Stimulated activated CD8-positive, alpha-beta memory T cell treated with anti-CD3 and anti-CD28 coated beads, Interleukin-2, amount 100 ng/mL, for 48 hours (primary cell): ENCODE data around the gene TBC1D30.

Source experiments
- DNase-seq, 2 donors: peaks; one replicate each; pipeline ENCODE4 v3.0.0-alpha.2; 2020; ENCODE audit warnings: low read depth in 2 of 2

Gene TBC1D30

DNA sequence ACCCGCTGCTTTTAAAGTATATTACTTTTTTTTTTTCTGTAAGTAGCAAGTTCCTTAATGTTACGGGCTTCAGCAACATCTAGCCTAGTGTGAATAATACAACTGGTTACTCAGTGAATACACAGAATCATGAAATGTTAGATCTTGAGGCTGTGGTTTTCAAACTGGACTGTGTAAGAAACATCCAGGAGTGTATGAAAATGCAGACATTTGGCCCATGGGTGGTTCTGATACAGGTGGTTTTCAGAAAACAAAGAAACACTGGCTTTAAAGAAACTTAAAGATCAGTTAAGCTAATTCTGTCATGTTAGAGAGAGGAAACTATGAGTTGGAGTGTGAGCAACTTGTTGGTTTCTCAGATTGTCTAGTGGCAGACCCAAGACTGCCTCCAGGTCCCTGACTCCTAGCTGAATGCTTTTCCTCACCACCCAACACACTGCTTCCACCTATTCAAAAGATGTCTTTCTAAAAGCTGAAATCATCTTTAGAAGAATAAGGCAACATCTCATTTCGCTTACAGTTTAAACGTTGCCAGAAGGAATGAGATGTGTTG lies 36.1 kb downstream of the TBC1D30 start:
- DNase-seq: no peak

DNA sequence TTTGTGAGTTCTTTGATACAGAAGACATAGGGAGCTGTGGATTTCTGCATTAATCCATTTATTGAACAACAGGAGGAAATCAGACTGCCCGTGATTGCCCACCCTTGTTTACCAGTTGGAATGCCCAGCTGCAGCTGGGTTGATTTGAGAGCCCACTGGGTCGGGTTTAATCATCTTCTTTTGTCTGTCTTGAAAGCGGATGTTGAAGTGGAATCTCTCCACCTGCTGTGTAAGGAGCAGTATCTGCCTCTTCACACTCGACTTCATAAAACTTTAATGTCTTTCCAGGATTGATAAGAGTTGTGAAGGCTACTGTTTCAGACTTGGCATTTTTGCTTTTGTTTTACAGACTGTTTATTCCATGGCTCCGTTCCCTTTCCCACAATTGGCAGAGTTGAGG lies 39.9 kb downstream of the TBC1D30 start:
- no peak for DNase-seq

DNA sequence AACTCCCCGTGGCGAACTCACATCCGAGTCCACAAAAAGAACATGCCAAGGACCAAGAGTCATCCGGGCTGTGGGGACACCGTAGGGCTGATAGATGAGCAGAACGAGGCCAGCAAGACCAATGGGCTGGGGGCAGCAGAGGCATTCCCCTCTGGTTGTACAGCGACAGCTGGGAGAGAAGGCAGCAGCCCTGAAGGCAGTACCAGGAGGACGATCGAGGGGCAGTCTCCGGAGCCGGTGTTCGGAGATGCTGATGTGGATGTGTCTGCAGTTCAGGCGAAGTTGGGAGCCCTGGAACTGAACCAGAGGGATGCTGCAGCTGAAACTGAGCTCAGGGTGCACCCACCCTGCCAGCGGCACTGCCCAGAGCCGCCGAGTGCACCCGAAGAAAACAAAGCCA lies 50.7 kb downstream of the TBC1D30 start:
- DNase-seq: no peak

DNA sequence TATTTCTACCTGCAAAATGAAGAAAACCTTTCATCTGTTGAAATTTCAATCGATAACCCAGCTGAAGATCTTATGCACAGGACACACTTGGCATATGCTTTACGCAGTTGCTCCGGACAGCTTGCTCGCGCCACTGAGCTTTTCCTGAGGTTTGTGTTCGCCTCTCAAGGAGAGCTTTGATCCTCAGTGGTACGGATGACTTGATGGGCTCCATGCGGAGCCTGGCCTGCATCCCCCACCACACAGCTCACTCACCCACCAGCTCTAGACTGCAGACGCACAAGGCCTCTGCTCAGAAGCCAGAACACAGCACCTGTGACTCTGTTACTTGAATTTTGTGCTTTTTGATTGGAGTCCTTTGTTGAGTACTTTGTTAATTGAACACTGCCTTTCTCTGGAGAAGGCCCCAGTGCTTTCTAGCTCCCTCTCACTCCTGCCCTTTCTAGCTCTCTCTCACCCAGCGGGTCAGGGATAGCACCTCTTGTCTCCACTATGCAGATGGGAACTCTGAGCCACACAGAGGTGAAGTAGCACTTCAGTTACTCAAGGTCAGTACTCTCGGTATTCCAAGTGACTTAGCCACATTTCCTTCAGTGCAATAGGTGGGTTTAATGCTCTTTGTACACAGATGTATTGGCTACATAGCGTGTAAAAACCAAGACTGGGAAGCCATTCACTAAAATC lies 52.1 kb downstream of the TBC1D30 start:
- DNase-seq: no peak

DNA sequence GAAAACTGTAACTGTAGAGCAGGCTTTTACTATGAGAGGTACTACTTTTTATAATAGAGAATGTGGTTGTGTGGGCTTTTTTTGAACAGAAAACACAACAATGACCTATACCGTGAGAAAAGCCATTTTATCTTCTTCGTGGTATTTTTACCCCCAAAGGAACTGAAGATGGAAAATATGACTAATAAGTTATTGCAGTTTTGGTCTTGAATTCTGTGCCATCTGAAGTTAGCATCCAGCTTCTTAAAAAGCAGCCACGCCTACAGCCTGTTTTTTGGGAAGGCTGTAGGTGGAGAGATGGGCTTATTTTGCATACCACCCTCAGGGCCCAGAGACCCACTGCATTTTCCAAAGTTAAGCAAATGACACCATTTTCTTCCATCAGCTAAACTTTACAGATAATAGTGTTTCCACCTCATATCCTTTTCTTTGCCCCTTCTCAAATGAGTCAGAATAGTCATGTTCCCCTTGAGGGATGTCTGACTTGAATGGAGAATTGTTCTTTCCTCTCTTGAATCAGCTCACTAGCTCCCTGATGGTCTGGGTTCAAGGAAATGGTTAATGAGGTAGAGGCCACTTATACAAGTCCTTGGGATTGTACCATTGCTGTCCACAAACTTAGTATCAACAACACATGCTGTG lies 53.0 kb downstream of the TBC1D30 start:
- DNase-seq: no peak

DNA sequence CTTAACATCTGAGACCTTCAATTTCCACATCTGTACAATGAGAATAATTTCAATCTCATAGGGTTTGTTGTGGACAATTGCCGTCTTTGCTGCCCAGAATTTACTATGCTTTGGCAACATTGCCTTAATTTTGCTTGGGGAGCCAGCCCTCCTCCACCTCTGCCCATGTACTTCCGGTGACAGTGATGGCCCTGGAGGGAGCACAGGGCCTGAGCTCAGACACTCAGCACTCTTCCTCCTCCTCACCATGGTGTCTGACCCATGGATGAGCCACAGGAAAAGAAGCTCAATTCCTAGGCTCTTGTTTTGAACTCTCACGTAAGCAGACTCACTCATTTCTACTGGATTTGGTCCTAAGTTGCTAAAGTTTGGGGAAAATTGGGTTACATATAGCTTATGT lies 58.2 kb downstream of the TBC1D30 start:
- DNase-seq: no peak

DNA sequence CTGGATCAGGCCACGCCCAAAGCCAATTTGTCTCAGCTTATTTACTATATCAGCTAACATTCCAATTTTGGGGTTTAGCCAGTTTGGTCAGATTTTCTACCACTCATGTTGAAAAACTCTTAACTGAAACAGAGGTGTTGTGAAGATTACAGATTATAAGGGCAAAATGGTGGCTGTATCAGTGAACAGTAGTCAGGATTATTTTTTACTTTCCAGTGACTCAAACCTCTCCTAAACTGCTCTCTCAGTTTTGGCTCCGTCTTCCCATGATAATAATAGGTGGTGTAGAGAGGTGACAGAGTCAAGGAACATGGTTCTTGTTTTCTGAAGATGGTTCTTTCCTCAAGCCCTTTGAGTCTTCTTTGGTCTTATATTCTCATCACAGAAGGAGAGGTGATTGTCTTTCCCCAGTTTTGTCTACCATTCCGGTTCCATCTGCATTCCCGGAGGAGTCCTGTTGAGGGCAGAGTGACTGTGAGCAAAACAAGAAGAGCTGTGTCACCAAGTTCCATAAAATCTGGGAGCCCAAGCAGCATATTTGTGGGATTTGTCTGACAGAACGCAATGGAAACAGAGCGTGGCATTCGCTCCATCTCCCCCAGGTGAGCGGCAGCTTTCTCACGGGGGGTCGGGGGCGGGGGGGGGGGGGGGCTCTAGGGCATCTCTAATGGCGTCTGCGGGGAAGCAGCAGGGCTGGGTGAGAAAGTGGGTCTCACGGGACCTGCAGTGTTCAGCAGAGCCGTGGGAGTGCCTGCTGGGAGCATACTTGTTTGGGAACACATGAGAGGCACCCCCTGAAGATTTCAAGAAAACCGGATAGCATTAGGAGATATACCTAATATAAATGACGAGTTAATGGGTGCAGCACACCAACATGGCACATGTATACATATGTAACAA lies 59.1 kb downstream of the TBC1D30 start:
- DNase-seq: no peak

DNA sequence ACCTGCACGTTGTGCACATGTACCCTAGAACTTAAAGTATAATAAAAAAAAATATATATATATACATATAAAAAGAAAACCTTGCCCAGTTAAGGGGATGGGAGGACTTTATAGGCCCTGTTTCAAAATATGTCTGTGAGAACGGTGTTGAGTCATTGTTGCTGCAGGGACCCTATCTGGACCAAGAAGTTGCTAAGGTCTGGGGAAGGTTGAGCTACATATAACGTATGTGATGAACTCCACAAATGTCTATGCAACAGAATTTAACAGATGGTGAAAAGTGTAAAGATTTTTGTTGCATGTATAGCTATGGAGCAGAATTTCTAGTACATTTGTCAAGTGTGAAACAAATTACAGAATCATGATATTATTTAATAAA lies 59.7 kb downstream of the TBC1D30 start:
- no peak for DNase-seq

DNA sequence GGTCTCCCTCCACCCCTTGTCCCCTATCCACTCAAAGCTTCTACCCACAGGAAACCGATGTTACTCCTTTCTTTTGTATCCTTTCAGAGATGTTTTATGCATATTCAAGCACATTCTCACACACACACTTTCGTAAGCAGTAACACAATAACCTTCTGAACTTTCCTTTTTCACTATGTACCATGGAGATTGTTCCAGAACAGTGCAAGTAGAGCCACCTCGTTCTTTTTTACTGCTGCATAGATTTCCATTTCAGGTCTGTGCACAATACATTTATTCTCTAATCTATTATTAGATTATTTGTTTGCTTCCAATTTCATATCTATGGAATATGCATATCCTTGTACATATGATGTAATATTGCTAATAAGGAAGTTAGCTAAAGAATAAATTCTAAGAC lies 60.3 kb downstream of the TBC1D30 start:
- DNase-seq: no peak

DNA sequence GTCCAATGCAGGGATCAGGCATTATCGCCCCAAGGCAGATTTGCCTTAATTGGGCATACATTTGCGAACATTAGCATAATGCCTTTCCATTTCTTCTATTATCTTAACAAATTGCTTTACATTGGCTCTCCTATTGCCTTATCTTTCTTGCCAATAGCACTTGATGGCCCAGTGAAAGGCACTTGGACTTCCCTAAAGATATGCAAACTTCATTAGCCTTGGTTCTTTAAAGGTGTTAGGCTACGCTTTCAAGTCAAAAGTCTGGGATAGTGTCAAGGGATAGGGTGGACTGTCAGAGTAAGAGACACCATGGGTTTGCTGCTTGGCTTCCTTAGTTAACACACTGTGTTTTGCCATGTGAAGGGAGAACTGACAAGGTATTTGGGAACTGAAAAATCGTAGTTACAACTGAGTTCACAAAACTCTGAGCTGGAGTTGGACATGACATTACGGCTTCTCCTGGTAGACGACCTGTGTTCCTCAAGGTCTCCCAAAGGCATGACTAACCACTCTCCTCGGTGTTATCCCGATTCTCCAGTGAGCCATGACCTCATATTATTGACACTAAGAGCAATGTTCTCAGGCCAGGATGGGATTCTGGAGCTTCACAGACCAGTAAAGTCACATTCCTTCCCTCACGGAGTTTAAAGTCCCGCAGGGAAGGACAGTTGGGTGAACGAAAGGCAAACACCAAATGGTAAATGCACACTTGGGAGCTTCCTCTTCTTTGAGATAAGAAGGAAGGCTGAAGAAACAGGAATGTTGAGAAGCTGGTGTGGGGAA lies 65.2 kb downstream of the TBC1D30 start:
- no peak for DNase-seq

DNA sequence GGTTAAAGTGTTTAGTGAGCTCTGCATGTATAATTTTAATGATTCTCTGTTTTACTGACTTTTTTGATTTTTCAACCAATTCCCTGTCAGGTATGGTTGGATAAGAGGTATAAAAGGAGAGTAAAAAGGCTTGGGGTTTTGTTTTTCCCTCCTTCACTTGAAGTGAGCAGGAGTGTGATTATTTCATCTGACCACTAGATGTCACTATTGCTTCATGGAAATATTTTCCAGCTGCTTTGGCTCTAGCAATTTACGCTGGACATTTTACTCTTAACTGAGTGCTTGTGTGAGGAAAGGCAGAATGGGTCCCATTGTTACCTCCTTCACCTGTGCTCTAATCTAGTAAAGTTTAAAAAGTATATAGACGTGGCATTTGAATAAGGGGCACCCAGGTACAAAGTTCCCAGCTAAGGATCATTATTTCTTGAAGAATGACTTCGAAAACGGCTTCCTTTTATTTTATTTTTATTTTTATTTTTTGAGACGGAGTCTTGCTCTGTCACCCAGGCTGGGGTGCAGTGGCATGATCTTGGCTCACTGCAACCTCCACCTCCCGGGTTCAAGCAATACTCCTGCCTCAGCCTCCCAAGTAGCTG lies 66.5 kb downstream of the TBC1D30 start:
- DNase-seq: no peak

DNA sequence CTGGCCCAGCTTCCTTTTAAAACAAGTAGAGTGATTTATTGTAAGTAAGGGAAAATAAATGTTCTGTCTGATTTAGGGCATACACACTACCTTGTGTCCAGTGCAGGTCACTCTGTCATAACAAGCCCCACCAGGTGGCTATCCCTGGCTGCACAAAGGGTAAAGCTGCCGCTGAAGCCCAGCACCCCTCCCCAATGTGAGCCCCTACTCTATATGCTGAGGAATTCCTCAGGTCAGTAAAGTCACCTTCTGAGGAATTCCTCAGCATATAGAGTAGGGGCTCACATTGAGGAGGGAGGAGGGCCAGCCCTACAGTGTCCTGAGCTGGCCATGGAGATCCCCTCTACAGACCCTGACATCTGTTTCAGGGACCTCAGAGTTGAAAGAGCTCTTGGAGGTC lies 67.2 kb downstream of the TBC1D30 start:
- no peak for DNase-seq

DNA sequence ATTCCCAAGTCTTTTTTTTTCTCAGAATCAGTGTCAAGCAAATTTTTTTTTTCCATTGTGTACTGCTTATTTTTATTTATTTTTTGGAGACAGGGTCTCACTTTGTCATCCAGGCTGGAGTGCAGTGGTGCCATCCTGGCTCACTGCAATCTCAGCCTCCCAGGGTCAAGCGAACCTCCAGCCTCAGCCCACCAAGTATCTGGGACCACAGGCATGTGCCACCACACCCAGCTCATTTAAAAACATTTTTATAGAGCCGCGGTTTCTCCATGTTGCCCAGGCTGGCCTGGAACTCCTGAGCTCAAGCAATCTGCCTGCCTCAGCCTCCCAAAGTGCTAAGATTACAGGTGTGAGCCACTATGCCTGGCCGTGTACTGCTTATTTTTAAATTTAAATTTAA lies 68.1 kb downstream of the TBC1D30 start:
- DNase-seq: no peak

DNA sequence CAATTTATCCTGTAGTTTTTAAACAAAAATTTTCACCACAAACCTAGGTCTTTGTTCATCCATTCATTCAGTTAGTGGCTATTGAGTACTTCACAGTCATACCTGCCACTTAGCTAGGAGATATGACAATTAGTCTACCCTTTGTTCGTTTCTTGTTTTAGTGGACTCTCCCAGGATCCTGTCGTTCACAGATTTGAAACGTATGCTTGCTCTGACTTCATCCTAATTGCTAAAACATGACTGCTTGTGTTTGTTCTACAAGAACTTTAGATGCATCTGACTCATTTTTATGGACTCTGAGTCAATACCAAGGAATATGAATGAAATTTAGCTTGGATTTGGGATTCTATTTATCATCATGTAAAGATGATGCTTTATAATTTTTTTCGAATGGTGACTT lies 69.5 kb downstream of the TBC1D30 start:
- DNase-seq: no peak

DNA sequence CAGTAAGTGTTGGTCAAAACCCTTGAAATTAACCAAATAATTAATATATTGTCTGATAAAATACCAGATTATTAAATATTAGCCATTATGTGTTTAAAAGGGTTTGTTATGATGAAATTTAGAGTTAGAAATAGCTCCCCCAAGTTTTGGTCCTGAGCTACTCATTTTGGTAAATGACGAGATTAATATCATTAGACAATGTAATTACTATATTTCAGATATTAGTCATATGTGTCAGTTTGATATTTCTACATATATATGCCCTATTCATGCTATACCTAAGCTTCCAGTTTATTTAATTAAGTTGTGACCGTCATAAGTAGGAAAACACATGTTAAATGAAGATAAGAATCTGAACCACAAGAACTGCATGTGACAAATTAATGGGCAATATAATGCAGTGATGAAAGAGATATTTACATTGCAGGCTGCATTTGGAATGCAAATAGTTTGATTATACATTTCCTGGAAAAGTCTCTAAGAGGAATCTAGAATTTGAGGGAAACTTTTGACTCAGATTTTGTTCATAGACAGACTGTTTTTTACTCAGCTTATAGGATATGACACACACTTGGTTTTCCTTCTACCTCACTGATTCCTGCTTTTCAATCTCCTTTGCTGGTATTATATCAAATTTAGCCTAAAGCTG lies 70.5 kb downstream of the TBC1D30 start:
- DNase-seq: no peak

DNA sequence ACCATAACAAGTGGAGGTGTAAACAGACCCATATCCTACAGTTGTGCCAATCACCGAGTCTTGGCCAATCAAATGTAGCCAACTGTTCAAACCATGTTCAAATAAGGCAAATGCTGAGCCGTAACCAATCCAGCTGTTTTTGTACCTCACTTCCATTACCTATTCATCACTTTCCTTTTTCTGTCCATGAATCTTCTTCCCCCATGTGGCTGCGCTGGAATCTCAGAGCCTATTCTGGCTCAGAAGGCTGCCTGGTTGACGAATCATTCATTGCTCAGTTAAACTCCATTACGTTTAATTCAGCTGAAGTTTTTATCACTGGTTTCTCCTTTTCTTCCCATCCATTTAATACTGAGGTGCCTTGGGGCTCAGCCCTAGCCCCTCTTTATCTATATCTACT lies 71.1 kb downstream of the TBC1D30 start:
- DNase-seq: no peak

DNA sequence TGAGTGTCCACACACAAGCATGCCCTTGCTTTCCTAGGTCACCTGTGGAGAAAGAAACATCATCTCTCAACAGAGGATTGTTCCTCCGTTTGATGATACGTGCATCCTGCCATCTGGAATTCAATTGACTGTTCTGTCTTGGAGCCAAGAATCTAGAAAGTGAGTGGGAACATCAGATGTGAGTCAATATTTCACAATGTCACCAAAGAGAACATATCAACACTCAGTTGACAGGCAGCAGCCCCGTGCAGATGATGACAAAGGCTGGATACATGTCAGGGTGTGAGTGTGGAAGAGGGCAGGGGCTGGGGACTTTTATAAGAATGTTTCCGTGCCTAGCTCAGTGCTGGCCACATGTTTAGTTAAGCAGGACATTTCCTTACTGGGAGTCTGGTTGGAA lies 76.1 kb downstream of the TBC1D30 start:
- no peak for DNase-seq

DNA sequence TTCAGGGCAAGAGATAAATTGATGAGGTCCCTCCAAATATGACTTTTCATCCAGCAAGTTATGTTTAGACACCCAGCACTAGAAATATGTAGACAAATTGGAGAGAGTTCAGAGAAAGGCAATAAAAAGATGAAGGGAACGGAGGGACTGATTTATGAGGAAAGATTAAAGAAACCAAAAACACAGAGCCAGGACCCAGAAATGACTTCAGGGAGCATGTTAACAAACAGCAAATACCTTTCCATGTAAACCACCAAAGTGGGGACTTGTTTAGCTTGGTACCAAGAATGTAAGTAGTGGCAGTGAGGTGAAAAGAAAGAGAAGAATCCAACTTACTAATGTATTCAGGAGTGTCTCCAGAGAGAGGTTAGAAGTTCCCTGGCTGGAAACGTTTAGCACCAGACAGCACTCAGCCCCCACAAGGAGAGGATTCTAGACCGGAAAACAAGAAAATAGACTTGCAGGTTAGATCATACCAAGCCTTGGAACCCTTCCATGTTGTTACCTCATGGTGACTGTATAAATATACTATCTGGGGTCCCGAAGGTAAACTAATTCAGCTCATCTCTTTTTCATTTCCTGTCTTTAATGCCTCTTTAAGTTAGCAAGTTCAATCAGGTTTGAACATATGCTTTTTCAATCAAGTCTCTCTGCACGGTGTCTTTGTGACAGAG lies 79.2 kb downstream of the TBC1D30 start:
- DNase-seq: no peak

DNA sequence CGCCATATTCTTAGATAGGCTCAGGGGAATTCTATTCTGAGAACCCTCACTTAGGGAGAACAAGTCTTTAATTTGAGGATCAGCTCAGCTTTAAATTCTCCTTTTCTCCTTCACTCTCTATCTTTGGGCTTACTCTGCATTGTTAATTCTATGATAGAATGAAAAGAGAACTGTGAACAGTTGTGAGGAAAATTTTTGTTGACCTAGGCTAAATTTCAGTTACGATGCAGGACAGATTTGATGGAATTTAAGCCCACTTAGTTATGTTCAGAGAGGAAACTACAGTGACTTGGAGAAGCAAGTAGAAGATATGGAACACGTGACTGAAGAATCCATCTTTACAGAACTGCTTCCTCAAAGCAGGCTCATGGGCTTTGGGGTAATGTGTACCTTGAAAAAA lies 82.7 kb downstream of the TBC1D30 start:
- DNase-seq: no peak

DNA sequence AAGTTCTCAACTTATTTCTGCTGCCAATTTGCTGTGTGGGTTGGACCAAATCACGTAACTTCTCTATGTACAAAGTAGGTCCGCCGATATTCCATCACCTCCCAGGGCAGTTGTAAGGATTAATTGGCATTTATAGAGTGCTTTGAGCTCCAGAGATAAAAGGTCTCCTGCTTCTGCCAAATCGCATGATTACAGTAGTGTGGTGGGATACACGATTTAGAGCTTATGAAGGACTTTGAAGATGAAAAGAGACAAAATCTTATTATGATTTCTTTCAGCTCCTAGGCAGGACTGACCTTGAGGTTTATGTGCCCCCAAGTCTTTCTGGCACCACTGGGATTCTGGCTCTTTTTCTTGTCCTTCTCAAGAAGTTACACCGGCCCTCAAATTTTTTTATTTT lies 84.7 kb downstream of the TBC1D30 start:
- DNase-seq: no peak
